PC-9 (cell line): ENCODE results near the gene ENTHD1. TPM values are rescaled to one million over a fixed set of nuclear protein-coding genes. Genes with fewer than 3 reads are reported as not detected.

Experiments used
- BruUV-seq: library from RNA; stranded (reverse); fragments of 400-500 nt; replicated peaks from 2 replicates; lab custom pipeline; 2021; lab: Mats Ljungman, UMichigan
- CTCF ChIA-PET: fragments of 300-600 bp; sonication (Branson Sonifier 250); formaldehyde crosslinking; loops from one replicate; lab custom pipeline; 2022; ENCODE audit warnings: antibody characterized with exemption; lab: Charles Lee
- POLR2A ChIA-PET: fragments of 300-600 bp; sonication (Branson Sonifier 250); formaldehyde crosslinking; loops from one replicate; lab custom pipeline; 2022; ENCODE audit warnings: antibody characterized with exemption; ENCODE audit not compliant: unreplicated experiment; lab: Charles Lee
- DNase-seq, 2 experiments: peaks; one replicate each; pipeline versions ENCODE4 v3.0.0 to v3.0.0-alpha.2; 2015 to 2022; ENCODE audit warnings: mixed read lengths in 1 of 2
- H2AFZ ChIP-seq: fragments of 200-600 bp; sonication (generic); 2 replicates; pipeline ENCODE4 v1.8.1; 2017; ENCODE audit warnings: antibody characterized with exemption
- H3F3A ChIP-seq: fragments of 200-600 bp; sonication (generic); 2 replicates; pipeline ENCODE4 v1.8.1; 2017; ENCODE audit warnings: antibody characterized with exemption, mild to moderate bottlenecking, low read depth; ENCODE audit not compliant: insufficient read depth
- H3K27ac ChIP-seq: fragments of 200-600 bp; sonication (generic); 2 replicates; pipeline ENCODE4 v1.6.1; 2016; ENCODE audit warnings: mixed run types
- H3K27me3 ChIP-seq: fragments of 200-600 bp; sonication (generic); 2 replicates; pipeline ENCODE4 v1.6.1; 2016; ENCODE audit warnings: low read depth, mixed run types; ENCODE audit not compliant: insufficient read depth
- H3K36me3 ChIP-seq: fragments of 200-600 bp; sonication (generic); 2 replicates; pipeline ENCODE4 v1.6.1; 2016; ENCODE audit warnings: low read depth, mixed run types
- H3K4me1 ChIP-seq: fragments of 200-600 bp; sonication (generic); replicated peaks from 2 replicates; pipeline ENCODE4 v1.6.1; 2016; ENCODE audit warnings: mixed run types; ENCODE audit not compliant: insufficient read depth
- H3K4me2 ChIP-seq: fragments of 200-600 bp; sonication (generic); 2 replicates; pipeline ENCODE4 v1.6.1; 2017; ENCODE audit warnings: mixed run types
- H3K4me3 ChIP-seq: fragments of 200-600 bp; sonication (generic); 2 replicates; pipeline ENCODE4 v1.6.1; 2016; ENCODE audit warnings: mixed run types
- H3K79me2 ChIP-seq: fragments of 200-600 bp; sonication (generic); 2 replicates; pipeline ENCODE4 v1.6.1; 2017; ENCODE audit warnings: low read depth, mixed run types
- H3K9me2 ChIP-seq: fragments of 200-600 bp; sonication (generic); 2 replicates; pipeline ENCODE4 v1.8.1; 2017; ENCODE audit warnings: mild to moderate bottlenecking; ENCODE audit not compliant: insufficient read depth
- H3K9me3 ChIP-seq: fragments of 200-600 bp; sonication (generic); 2 replicates; pipeline ENCODE4 v1.8.1; 2016; ENCODE audit warnings: low read depth; ENCODE audit not compliant: insufficient read depth
- H4K20me1 ChIP-seq: fragments of 200-600 bp; sonication (generic); 2 replicates; pipeline ENCODE4 v1.8.1; 2017; ENCODE audit not compliant: insufficient read depth
- CTCF ChIP-seq: fragments of 200-600 bp; sonication (generic); conservative IDR thresholded peaks from 2 replicates; pipeline ENCODE4 v1.6.1; 2017; ENCODE audit warnings: mixed run types, antibody characterized with exemption, mild to moderate bottlenecking, moderate library complexity
- EZH2 ChIP-seq: fragments of 200-600 bp; sonication (generic); IDR thresholded peaks from 2 replicates; pipeline ENCODE4 v1.8.0; 2017; ENCODE audit warnings: antibody characterized with exemption, low read depth
- intact Hi-C: fragments of 100-400 bp; cut with micrococcal nuclease; formaldehyde crosslinking; loops from one replicate; pipeline ENCODE4 v1.10.0; 2022; ENCODE audit not compliant: unreplicated experiment
- total RNA-seq: library from RNA; stranded (reverse); gene quantifications from 2 replicates; pipeline ENCODE4 v1.2.3, GENCODE V29; 2021

ENTHD1 gene
- total RNA-seq, 1 experiment from 2014 or later: not detected

DNA sequence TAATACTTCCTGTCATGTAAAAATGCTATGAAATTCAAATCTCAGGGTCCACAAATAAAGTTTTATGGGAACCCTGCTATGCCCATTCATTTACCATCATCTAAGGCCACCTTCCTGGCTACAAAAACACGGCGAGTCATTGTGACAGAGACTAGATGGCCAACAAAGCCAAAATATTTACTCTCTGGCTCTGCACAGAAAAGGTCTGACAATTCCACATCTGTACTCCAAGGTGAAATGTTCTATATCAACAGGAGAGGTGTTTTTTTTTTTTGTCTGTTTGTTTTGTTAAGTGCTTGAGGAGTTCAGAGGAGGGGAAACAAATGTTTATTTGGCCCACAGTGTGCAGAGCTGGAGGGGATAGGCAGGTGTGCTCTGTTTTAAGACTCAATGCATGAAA, 48.0 kb upstream of the ENTHD1 start:
- Histone ChIP-seq H3K27me3 (peaks cover 73% of the 10 kb centered on the region), H3K4me1 (no peaks in the 10 kb centered on the region), H3K9me3 (no peaks in the 10 kb centered on the region), H3K9me2 (no peaks in the 10 kb centered on the region), H3F3A (no peaks in the 10 kb centered on the region), H2AFZ (no peak overlapping the region), H4K20me1 (peaks cover 3% of the 10 kb centered on the region; the same call in 1 of the 2 replicates), H3K4me2 (no peak overlapping the region), H3K36me3 (no peaks in the 10 kb centered on the region), H3K4me3 (no peak overlapping the region), H3K79me2 (no peaks in the 10 kb centered on the region), H3K27ac (no peak overlapping the region)
- intact Hi-C loops: no loop called here
- ChIA-PET CTCF (no interaction called here), POLR2A (no interaction called here)
- no peak for DNase-seq
- no TSS peak for BruUV-seq
- TF ChIP-seq EZH2: no peak
- TF ChIP-seq CTCF: no peak

DNA sequence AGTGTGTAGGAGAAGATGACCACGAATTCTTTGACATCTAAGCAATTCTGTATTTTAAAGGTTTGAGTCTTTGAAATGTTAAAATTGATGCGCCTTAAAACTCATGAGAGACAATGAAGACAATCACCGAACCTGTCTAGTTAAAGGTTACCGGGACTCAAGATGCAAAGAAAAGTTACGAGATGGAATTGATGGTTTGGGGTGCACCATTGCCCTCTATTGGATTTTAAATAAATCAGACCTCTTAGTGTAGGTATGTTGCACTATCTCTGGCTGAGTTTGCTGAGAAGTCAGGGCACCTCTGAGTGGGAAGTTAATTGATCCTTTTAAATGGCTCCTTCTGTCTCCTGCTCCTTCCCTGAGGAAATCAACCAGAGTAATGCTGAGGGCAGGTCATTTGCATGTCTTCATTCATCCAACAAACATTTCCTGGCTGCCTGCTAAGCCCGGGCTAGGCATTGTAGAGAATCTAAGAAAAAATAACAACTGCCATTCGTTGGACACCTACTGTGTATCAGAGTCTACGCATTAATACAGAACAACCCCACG, 47.3 kb upstream of the ENTHD1 start:
- no peak for DNase-seq
- H3K79me2 ChIP-seq: no peaks in the 10 kb centered on the region
- H4K20me1 ChIP-seq: peaks cover 3% of the 10 kb centered on the region; the same call in 1 of the 2 replicates
- no peak overlapping the region for H3K4me2 ChIP-seq
- POLR2A ChIA-PET: no interaction called here
- peaks cover 75% of the 10 kb centered on the region for H3K27me3 ChIP-seq
- TF ChIP-seq EZH2 (no peak), CTCF (0 out of 2 replicates have a peak, but pooled peaks have one; percentile 23)
- no peaks in the 10 kb centered on the region for H3F3A ChIP-seq
- H3K9me2 ChIP-seq: no peaks in the 10 kb centered on the region
- H3K27ac ChIP-seq: no peak overlapping the region
- intact Hi-C loops: no loop called here
- no peak overlapping the region for H3K4me3 ChIP-seq
- no peak overlapping the region for H2AFZ ChIP-seq
- no peaks in the 10 kb centered on the region for H3K4me1 ChIP-seq
- no peaks in the 10 kb centered on the region for H3K36me3 ChIP-seq
- H3K9me3 ChIP-seq: no peaks in the 10 kb centered on the region
- CTCF ChIA-PET: no interaction called here
- no TSS peak for BruUV-seq

- Histone ChIP-seq H3F3A (no peaks in the 10 kb centered on the region), H3K9me3 (no peaks in the 10 kb centered on the region), H3K36me3 (no peaks in the 10 kb centered on the region), H3K79me2 (no peaks in the 10 kb centered on the region), H3K27ac (no peak overlapping the region), H3K4me3 (no peak overlapping the region), H2AFZ (no peak overlapping the region), H3K9me2 (no peaks in the 10 kb centered on the region), H3K4me2 (no peak overlapping the region), H3K27me3 (peaks cover 76% of the 10 kb centered on the region), H4K20me1 (peaks cover 3% of the 10 kb centered on the region; the same call in 1 of the 2 replicates), H3K4me1 (no peaks in the 10 kb centered on the region)
- DNase-seq: no peak
- ChIA-PET CTCF (interaction anchor here (0.6 kb wide), 1 partner anchor 14 kb away, joined by 4 read pairs; no protein-coding TSS in a partner anchor), POLR2A (no interaction called here)
- intact Hi-C loops: loop anchor here (5.0 to 10.0 kb wide), 2 partner anchors 315 to 398 kb away; no protein-coding TSS in a partner anchor
- no TSS peak for BruUV-seq
- TF ChIP-seq CTCF: no peak
- no peak for TF ChIP-seq EZH2
Observed at GRCh38 chr22:39939830-39940229, 46.3 kb upstream of the ENTHD1 start.
